GM21529 (cell line): ENCODE results near the gene EID2.

Experiments
- ATAC-seq: cut with Tn5 transposase; IDR thresholded peaks from one replicate; pipeline ENCODE4 v1.9.1; 2021; ENCODE audit not compliant: unreplicated experiment

EID2 gene

DNA sequence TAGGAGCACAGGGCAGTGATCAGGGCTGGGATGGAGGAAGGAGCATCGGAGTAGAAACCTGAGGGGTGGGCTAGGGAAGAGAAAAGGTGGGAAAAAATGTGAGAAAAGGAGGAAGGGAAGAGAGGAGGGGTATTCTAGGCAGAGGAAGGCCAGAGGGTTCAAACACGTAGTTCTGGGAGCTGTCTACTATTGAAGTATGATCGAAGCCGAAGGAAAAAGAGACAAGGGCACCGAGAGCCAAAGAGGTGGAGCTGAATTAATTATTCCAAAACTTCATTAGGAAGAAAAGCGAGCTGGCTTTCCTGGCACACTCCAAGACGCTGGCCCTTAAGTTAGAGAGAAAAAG, 33.4 kb downstream of the EID2 start:
- no peak for ATAC-seq

DNA sequence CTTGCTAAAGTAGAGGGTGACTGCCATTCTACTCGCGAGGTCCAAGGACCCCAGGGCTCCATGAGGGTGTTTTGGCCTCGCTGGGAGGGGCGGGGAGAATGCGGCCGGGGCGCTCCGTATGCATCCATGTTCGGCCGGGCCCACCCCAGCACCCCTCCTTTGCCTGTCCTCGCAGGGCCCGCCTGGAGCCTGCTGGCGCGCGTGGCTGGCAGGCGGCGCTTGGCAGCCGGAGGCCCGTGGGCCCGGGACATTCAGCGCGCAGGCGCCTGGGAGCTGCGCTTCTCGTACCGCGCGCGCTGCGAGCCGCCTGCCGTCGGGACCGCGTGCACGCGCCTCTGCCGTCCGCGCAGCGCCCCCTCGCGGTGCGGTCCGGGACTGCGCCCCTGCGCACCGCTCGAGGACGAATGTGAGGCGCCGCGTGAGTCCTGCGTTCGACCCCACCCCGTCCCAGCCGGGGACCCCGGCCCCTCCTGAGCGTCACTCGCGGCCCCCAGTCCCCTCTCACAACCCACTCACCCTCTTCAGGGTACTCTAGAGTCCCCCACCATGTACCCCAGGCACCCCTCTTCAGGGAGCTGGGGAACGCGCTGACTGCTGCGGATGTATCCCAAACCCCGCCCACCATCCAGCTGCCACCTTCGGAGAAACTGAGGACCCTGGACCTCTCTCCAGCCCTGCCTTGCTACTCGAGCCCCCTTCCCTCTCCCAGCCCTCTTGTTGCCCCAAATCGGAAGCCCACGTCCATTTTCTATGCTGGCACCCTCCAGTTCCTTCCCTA, 37.1 kb downstream of the EID2 start:
- ATAC-seq: no peak

DNA sequence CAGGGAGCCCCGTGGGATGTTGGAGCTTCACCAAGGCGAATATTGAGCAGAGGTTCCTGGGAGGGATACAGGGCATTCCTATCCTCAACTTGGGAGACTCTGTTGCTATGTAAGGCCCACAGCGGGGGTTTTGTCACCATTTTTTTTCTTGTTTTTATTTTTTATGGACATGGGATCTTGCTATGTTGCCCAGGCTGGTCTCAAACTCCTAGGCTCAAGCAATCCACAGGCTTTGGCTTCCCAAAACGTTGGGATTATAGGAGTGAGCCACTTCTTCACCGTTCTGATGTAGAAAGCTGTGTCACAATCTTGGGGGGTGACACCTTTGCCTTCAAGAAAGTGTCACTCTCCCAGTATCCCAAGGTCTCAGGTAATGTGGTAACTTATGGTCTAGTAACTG, 38.6 kb downstream of the EID2 start:
- ATAC-seq: no peak

DNA sequence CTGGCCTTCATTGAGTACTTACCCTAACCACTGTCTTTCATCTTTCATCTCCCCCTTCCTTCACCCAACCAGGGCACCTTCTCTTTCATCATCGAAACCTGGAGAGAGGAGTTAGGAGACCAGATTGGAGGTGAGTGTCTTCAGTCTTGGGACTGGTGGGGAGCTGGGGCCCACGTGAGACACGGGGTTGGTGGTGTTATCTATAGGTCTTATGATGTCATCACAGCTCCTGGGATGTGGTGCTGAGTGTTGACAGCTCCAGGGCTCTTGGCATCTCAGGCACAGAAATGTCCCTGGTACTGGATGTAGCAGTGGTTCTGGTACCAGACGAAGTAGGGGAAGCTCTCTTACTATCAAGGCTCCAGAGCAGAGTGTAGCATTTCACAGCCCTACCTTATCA, 39.4 kb downstream of the EID2 start:
- no peak for ATAC-seq

DNA sequence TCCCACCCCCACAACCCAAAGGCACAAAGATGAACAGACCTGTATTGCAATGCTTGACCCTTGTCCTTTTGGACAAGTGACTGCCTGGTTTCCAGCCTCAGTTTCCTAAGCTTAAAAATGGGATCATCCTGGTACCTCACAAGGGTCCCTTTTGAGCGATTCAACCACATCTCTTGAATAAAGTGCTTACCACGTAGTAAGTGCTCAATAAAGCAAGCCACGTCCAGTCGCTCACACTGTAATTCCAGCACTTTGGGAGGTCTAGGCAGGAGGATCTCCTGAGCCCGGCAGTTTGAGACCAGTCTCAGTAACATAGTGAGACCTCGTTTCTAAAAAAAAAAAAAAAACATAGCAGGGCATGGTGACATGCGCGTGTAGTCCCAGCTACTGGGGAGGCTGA, 40.0 kb downstream of the EID2 start:
- no peak for ATAC-seq

DNA sequence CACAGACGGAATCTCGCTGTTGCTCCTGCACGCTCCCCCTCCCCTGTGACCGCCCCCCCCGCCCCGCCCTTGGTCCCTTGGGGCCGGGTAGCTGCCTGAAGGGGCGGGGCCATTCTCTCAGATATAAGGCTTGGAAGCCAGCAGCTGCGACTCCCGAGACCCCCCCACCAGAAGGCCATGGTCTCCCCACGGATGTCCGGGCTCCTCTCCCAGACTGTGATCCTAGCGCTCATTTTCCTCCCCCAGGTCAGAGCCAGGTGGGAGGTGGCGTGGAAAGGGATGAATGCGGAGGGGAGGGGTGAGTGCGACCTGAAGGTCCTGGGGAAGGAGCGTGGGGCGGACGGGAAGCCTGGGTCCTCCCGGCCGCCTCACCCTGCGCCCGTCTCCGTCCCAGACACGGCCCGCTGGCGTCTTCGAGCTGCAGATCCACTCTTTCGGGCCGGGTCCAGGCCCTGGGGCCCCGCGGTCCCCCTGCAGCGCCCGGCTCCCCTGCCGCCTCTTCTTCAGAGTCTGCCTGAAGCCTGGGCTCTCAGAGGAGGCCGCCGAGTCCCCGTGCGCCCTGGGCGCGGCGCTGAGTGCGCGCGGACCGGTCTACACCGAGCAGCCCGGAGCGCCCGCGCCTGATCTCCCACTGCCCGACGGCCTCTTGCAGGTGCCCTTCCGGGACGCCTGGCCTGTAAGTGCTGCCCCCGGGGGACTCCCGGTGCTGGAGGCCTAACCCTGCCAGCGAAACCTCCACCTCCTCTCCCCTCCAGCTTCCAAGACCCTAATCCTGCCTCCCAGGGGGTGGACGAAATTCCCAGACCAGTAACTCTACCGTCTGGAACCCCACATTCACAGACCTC, 40.9 kb downstream of the EID2 start, which contains the start of gene DLL3:
TSS of gene DLL3 (plus strand) at position 150 of the 845 bp plus-strand sequence. CDS start at position 178, 28 bp downstream.
- ATAC-seq: no peak

DNA sequence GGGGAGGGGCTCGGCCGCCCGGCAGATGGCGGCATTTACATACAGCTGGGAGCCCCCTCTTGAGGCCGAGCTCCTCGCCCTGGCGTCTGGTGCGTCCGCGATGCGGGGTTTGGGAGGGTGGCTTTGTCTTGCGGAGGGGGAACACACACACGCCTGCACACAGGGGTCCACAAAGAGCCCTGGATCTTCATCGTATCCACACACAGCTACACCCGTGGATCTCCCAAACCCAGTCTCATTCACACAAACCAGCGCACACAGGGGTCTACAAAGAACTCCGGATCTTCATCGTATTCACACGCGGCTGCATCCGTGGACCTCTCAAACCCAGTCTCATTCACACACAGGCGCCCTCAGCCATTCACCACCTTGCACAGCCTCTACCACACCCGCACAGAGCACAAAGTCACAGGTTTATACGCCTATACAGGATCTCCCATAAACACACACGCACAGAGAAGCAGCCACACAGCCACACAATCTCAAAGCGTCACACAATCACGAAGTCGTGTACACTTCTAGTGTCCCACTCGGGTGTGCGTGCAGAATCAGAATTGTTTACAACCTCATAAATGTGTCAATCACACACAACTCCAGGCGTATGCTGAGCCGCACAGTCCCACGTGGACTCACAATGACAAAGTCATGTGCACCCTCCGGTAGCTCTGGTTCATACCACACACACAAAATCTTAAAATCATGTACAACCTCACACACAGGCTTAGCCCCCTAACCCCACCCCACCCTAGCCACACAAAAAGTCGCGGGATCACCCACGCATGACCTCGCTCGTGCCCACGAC, 41.8 kb downstream of the EID2 start:
- ATAC-seq: no peak

DNA sequence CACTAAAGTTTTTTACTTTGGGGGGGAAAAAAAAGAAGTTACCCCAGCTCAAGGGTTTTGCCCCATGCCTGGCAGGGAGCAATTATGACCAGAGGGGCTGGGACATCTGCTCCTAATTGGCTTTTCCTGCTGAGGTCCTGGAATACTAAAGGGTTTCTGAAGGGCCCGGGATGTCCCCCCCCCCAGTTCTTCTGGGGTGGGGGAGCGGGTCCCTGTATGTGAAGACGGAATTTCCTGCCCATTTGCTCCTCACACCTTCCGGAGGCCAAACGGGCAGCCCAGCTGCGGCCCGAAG, 42.3 kb downstream of the EID2 start:
- ATAC-seq: no peak

DNA sequence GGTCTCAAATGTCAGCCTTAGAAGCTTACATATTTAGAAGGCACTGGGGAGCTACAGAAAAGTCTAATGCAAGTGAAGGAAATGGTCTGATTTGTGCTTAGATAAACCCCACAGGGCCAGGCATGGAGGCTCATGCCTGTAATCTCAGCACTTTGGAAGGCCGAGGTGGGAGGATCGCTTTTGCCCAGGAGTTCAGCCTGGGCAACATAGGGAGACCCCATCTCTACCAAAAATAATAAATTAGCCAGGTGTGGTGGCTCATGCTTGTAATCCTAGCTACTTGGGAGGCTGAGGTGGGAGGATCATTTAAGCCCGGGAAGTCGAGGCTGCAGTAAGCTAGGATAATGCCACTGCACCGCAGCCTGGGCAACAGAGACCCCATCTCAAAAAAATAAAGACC, 43.9 kb downstream of the EID2 start:
- ATAC-seq: no peak

DNA sequence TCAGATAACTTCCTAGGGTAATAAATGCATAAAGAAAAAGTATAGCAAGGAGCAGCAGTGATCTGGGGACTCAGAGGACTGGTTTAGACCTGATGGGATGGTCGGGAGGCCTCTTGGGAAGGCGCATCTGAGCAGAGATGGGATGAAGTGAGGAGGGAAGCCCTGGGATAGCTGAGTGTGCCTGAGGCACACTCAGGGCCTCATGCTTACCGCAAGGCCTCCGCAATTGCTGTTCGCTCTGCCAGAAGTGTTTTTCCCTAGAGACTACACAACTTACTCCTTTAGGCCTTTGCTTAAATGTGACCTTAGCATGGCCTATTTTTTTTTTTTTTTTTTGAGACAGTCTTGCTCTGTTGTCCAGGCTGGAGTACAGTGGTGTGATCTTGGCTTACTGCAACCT, 45.3 kb downstream of the EID2 start:
- no peak for ATAC-seq

DNA sequence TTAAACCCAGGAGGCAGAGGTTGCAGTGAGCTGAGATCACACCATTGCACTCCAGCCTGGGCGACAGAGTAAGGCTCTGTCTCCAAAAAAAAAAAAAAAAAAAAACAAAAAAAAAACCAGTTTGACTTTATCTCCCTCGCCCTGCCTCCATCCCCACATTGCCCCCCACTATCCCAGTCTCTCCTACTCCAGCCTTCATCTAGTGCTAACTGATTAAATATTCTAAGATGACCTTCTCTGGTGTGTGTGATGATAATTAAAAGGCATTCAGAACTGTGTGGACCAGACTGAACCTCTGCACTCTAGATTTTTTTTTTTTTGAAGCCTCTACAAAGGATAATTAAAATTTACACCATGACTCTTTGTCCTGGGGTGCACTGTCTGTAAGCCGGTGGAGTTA, 47.2 kb downstream of the EID2 start:
- no peak for ATAC-seq

DNA sequence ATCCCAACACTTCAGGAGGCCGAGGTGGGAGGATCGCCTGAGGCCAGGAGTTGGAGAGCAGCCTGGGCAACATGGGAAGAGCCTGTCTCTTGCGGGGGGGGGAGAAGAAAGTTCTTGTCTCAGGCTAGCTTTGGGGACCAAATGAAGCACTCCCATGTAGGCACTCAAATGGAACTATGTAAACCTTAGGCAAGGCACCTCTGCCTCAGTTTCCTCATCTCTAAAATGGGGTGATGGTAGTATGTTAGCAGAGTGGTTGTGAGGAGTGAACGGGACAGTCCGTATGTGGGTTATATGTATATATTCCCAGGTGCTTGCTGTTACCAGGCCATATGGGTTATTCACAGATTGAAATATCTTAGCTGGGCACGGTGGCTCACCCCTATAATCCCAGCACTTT, 47.7 kb downstream of the EID2 start:
- ATAC-seq: no peak

DNA sequence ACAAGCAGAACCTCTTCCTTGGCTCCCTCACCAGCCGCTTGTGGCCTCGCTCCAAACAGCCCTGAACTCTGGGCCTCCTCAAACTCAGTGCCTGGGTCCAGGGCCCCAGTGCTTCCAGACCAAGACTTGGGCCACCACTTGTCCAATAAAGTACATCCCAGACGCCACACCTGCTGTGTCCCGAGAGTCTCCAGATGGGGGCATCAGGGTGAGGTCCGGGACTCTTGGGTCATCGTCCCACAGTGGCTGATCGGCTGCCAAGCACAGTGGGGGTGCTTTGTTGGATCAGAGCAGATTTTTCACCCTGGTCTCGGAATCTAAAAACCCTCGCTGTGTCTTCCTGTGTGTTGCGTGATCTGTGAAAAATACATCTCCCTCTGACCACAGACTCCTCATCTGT, 50.2 kb downstream of the EID2 start:
- no peak for ATAC-seq
